Activated CD8-positive, alpha-beta memory T cell treated with anti-CD3 and anti-CD28 coated beads for 36 hours (primary cell): Measurements from ENCODE around the gene DYRK1B. TPM values are rescaled to one million over a fixed set of nuclear protein-coding genes. Genes with fewer than 3 reads are reported as not detected.

ENCODE experiments used
- CTCF ChIA-PET: fragments of 350-600 bp; sonication (Branson Sonifier 250); formaldehyde crosslinking; loops from one replicate; lab custom pipeline; 2021; ENCODE audit warnings: antibody characterized with exemption; lab: Charles Lee
- POLR2A ChIA-PET: fragments of 350-600 bp; sonication (Branson Sonifier 250); formaldehyde crosslinking; loops from one replicate; lab custom pipeline; 2021; ENCODE audit warnings: antibody characterized with exemption; lab: Charles Lee
- total RNA-seq, 2 experiments: library from RNA; stranded (reverse); gene quantifications; one replicate each; pipeline ENCODE4 v1.2.3, GENCODE V29; 2021

DYRK1B gene
- total RNA-seq, 2 experiments from 2014 or later: 5.8 to 7.3 TPM

- ChIA-PET CTCF (interaction anchor here (0.6 to 1.9 kb wide), 13 partner anchors 10 to 177 kb away, joined by 3 to 10 read pairs (median 5); partner anchors contain the start of genes DYRK1B, FBL and PSMC4), POLR2A (no interaction called here)
Observed at GRCh38 chr19:39792999-39793546, 40.9 kb downstream of the DYRK1B start.

- ChIA-PET POLR2A (no interaction called here), CTCF (no interaction called here)
Observed at GRCh38 chr19:39788244-39788643, 45.7 kb downstream of the DYRK1B start.

GRCh38 chr19:39780894-39781293 is 53.1 kb downstream of the DYRK1B start:
- CTCF ChIA-PET: interaction anchor here (1.7 kb wide), 1 partner anchor 12 kb away, joined by 8 read pairs; no protein-coding TSS in a partner anchor
- POLR2A ChIA-PET: no interaction called here

GRCh38 chr19:39778763-39779162 is 55.2 kb downstream of the DYRK1B start, which contains the start of gene LEUTX:
Gene LEUTX (plus strand): TSS chr19:39778854. CDS start chr19:39778921, 67 bp downstream.
- CTCF ChIA-PET: no interaction called here

More at GRCh38 chr19:39778763-39779162, 55.2 kb downstream of the DYRK1B start, which contains the start of gene LEUTX:
- POLR2A ChIA-PET: no interaction called here

Other genes with a start within 250 kb of the DYRK1B start
- gene LGALS13, start 231.6 kb downstream of the DYRK1B start, total RNA-seq: not detected
- not detected for gene LGALS16, start 178.2 kb downstream of the DYRK1B start, total RNA-seq
- not detected for gene LGALS14, start 129.7 kb downstream of the DYRK1B start, total RNA-seq
- not detected for gene CLC, start 96.1 kb downstream of the DYRK1B start, total RNA-seq
- gene LEUTX, start 55.3 kb downstream of the DYRK1B start, total RNA-seq: not detected
- 100 to 1,000 TPM; 779 to 780 TPM for gene FBL, start 12.2 kb upstream of the DYRK1B start, total RNA-seq
- gene FCGBP, start 100.5 kb upstream of the DYRK1B start, total RNA-seq: 1 to 10 TPM; 1.5 to 2.1 TPM
- gene PSMC4, start 137.0 kb upstream of the DYRK1B start, total RNA-seq: 100 to 1,000 TPM; 159 to 170 TPM
- gene ZNF546, start 162.9 kb upstream of the DYRK1B start, total RNA-seq: 1 to 10 TPM; 4.0 to 4.4 TPM
- 10 to 100 TPM; 15.6 to 15.9 TPM for gene ZNF780B, start 222.1 kb upstream of the DYRK1B start, total RNA-seq